K562 (cell line): Measurements from ENCODE around the gene UVRAG. TPM values are rescaled to one million over a fixed set of nuclear protein-coding genes. Genes with fewer than 3 reads are reported as not detected.

Source experiments
- ARID1B ChIP-seq: fragments of 450-650 bp; IDR thresholded peaks from 2 replicates; pipeline ENCODE4 v1.6.1; 2016; ENCODE audit warnings: antibody characterized with exemption, mild to moderate bottlenecking, inconsistent platforms
- EZH2 ChIP-seq: IDR thresholded peaks from 2 replicates; pipeline ENCODE4 v1.6.1; 2012; ENCODE audit warnings: low read depth, mild to moderate bottlenecking, inconsistent platforms, low read length, borderline replicate concordance
- FOSL1 ChIP-seq: fragments of 200-800 bp; sonication (Bioruptor generic); conservative IDR thresholded peaks from 2 replicates; pipeline ENCODE4 v1.6.1; 2016; ENCODE audit warnings: missing genetic modification characterization, missing compliant biosample characterization
- LEF1 ChIP-seq: fragments of 450-650 bp; IDR thresholded peaks from 2 replicates; pipeline ENCODE4 v1.6.1; 2016; ENCODE audit warnings: mild to moderate bottlenecking
- MTA3 ChIP-seq: fragments of 450-650 bp; formaldehyde crosslinking; IDR thresholded peaks from 2 replicates; pipeline ENCODE4 v1.6.1; 2017; ENCODE audit warnings: mild to moderate bottlenecking, borderline replicate concordance
- NELFE ChIP-seq: IDR thresholded peaks from 2 replicates; pipeline ENCODE4 v1.6.1; 2011; ENCODE audit warnings: mild to moderate bottlenecking; ENCODE audit not compliant: insufficient read depth, insufficient read length
- NFE2L1 ChIP-seq: fragments of 450-650 bp; IDR thresholded peaks from 2 replicates; pipeline ENCODE4 v1.6.1; 2016; ENCODE audit warnings: missing genetic modification characterization, low read depth, mild to moderate bottlenecking, missing compliant biosample characterization, moderate library complexity, borderline replicate concordance
- NR3C1 ChIP-seq: sonication (generic); formaldehyde crosslinking; IDR thresholded peaks from 2 replicates; pipeline ENCODE4 v1.8.1; 2022; ENCODE audit warnings: missing genetic modification reagents
- PCBP2 ChIP-seq: fragments of 200-400 bp; formaldehyde crosslinking; IDR thresholded peaks from 2 replicates; pipeline ENCODE4 v1.6.1; 2018; ENCODE audit warnings: low read length, low read depth, mild to moderate bottlenecking, moderate library complexity; ENCODE audit not compliant: poor library complexity, severe bottlenecking
- POLR2H ChIP-seq: IDR thresholded peaks from 2 replicates; pipeline ENCODE4 v1.6.1; 2016; ENCODE audit warnings: missing genetic modification characterization, low read depth, mild to moderate bottlenecking, control low read depth, missing compliant biosample characterization, moderate library complexity
- RBBP5 ChIP-seq: fragments of 200-600 bp; sonication (generic); IDR thresholded peaks from 2 replicates; pipeline ENCODE4 v1.6.1; 2012; ENCODE audit warnings: borderline replicate concordance, mild to moderate bottlenecking, low read length, control low read depth, inconsistent platforms; ENCODE audit not compliant: insufficient read depth, poor library complexity, severe bottlenecking
- SAFB ChIP-seq: fragments of 200-400 bp; formaldehyde crosslinking; IDR thresholded peaks from 2 replicates; pipeline ENCODE4 v1.6.1; 2017; ENCODE audit warnings: low read depth, low read length, borderline replicate concordance
- STAT5A ChIP-seq: IDR thresholded peaks from 2 replicates; pipeline ENCODE4 v1.6.1; 2012; ENCODE audit warnings: low read length, inconsistent platforms, borderline replicate concordance
- TBL1XR1 ChIP-seq, 2 experiments: IDR thresholded peaks; 2 replicates each; pipeline ENCODE4 v1.6.1; 2012; ENCODE audit warnings: improper control_type of control experiment in 2 of 2, low read length in 2 of 2, mild to moderate bottlenecking in 1 of 2
- U2AF2 ChIP-seq: fragments of 200-400 bp; formaldehyde crosslinking; optimal IDR thresholded peaks from 2 replicates; pipeline ENCODE3; 2017; ENCODE audit warnings: low read depth, mild to moderate bottlenecking, low read length
- ZC3H8 ChIP-seq: fragments of 450-650 bp; IDR thresholded peaks from 2 replicates; pipeline ENCODE4 v1.6.1; 2017
- ZFP1 ChIP-seq: fragments of 450-650 bp; formaldehyde crosslinking; IDR thresholded peaks from 2 replicates; pipeline ENCODE4 v1.4.0; 2020; ENCODE audit warnings: mild to moderate bottlenecking, mixed read lengths
- ZNF174 ChIP-seq: fragments of 250-450 bp; sonication (Bioruptor Pico); IDR thresholded peaks from 2 replicates; pipeline ENCODE4 v1.4.0; 2020; ENCODE audit warnings: mild to moderate bottlenecking
- ZNF778 ChIP-seq: fragments of 450-650 bp; formaldehyde crosslinking; IDR thresholded peaks from 2 replicates; pipeline ENCODE4 v1.4.0; 2020; ENCODE audit warnings: mild to moderate bottlenecking, moderate library complexity
- polyA plus RNA-seq, 8 experiments: library from polyadenylated mRNA; depleted of rRNA in 4 of 8; stranded (reverse) in 5 of 8; unstranded in 3 of 8; fragments of >200 nt; fragmentation: Nextera tagmentation in 2 of 8; fragmentation: Illumina TruSeq in 1 of 8; extraction: Ambion mirVana in 2 of 8; extraction: Trizol in 1 of 8; gene quantifications; 2 replicates each; pipeline versions ENCODE4 v1.2.1 to v1.2.3, GENCODE V29; 2011 to 2014; ENCODE audit warnings: inconsistent platforms in 1 of 8, missing spikeins in 1 of 8
- total RNA-seq, 7 experiments: library from RNA; depleted of rRNA in 6 of 7; stranded (reverse); fragments of >200 nt in 6 of 7; fragmentation: Illumina TruSeq in 2 of 7; extraction: Trizol in 2 of 7; gene quantifications; 2 replicates each; pipeline versions ENCODE4 v1.2.1 to v1.2.3, GENCODE V29; 2011 to 2021; ENCODE audit warnings: low replicate concordance in 1 of 7
- TF ChIP-seq, protein P1 (sequence below): sonication (generic); formaldehyde crosslinking; IDR thresholded peaks from 2 replicates; pipeline ENCODE4 v1.8.0; 2023; ENCODE audit warnings: missing genetic modification reagents, mild to moderate bottlenecking, borderline replicate concordance
- TF ChIP-seq, protein P2 (sequence below): IDR thresholded peaks from 2 replicates; pipeline ENCODE4 v1.6.1; 2012; ENCODE audit warnings: low read depth, low read length, improper control_type of control experiment, borderline replicate concordance

Gene UVRAG
- total and polyA plus RNA-seq, 9 of the 15 experiments (the other 6 are each of a cell fraction or from before 2014, with no cell fraction given) = 3.1 to 17.8 (median 12.4) TPM

DNA sequence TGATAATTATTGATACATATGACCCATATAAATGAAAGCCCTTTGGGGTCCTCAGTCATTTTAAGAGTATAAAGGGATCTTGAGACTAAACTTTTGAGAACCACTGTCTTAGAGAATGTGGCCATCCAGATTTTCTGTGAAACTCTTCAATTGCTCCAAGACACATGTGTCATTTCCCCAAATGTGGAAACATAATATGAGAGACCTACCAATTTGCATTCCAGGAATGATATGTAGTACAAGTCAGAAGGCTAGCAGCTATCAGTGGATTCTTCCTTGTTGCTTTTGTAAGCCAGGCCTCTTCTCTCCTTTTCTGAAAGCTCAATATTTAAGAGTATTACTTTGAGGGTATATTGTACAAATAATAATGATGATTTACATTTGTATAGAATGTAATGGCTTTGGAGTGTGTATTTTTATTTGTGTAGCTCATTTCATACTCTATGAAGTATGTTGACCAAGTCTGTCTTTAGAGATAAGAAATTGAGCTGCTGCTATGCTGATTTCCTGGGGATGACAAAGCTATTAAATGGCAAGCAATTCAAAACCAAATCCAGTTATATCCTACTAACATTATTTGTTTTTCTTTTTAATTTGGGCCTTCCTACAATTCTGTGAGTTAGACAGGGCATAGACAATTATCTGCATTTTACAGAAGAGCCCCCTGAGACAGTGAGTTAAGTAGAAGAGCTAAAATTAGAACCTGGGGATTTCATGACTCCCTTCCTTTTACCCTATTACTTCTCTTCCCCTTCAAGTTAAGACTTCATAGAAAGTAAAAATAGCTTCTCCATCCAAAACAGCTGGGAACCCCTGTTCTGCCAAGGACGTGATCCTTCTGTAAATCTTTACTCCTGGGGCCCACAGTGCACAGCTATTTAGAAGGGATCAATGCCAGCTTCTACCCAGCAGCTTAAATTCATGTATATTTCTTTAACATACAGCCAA, 259.4 kb downstream of the UVRAG start (continued):
- TF ChIP-seq POLR2H (tag) (no peak), MTA3 (no peak), LEF1 (peak; percentile 86), EZH2 (no peak), PCBP2 (no peak), NELFE (no peak), NFE2L1 (no peak), SAFB (no peak), ZNF778 (CRISPR knock-in tag) (no peak), STAT5A (peak; percentile 49), ARID1B (peak; percentile 93), ZFP1 (CRISPR knock-in tag) (no peak), ZNF174 (CRISPR knock-in tag) (no peak), TBL1XR1 (IDR thresholded peaks at IDR 0.05; ENCODE audit: low read length in 2 of 2) (peak in 1 of 2 experiments; percentile 49; a peak in 1 of 4 replicates), FOSL1 (tag) (no peak), RBBP5 (no peak), NR3C1 (CRISPR knock-in tag) (no peak), U2AF2 (no peak), ZC3H8 (no peak)
- TF ChIP-seq, protein P1, sequence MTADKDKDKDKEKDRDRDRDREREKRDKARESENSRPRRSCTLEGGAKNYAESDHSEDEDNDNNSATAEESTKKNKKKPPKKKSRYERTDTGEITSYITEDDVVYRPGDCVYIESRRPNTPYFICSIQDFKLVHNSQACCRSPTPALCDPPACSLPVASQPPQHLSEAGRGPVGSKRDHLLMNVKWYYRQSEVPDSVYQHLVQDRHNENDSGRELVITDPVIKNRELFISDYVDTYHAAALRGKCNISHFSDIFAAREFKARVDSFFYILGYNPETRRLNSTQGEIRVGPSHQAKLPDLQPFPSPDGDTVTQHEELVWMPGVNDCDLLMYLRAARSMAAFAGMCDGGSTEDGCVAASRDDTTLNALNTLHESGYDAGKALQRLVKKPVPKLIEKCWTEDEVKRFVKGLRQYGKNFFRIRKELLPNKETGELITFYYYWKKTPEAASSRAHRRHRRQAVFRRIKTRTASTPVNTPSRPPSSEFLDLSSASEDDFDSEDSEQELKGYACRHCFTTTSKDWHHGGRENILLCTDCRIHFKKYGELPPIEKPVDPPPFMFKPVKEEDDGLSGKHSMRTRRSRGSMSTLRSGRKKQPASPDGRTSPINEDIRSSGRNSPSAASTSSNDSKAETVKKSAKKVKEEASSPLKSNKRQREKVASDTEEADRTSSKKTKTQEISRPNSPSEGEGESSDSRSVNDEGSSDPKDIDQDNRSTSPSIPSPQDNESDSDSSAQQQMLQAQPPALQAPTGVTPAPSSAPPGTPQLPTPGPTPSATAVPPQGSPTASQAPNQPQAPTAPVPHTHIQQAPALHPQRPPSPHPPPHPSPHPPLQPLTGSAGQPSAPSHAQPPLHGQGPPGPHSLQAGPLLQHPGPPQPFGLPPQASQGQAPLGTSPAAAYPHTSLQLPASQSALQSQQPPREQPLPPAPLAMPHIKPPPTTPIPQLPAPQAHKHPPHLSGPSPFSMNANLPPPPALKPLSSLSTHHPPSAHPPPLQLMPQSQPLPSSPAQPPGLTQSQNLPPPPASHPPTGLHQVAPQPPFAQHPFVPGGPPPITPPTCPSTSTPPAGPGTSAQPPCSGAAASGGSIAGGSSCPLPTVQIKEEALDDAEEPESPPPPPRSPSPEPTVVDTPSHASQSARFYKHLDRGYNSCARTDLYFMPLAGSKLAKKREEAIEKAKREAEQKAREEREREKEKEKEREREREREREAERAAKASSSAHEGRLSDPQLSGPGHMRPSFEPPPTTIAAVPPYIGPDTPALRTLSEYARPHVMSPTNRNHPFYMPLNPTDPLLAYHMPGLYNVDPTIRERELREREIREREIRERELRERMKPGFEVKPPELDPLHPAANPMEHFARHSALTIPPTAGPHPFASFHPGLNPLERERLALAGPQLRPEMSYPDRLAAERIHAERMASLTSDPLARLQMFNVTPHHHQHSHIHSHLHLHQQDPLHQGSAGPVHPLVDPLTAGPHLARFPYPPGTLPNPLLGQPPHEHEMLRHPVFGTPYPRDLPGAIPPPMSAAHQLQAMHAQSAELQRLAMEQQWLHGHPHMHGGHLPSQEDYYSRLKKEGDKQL (CRISPR knock-in tag) = no peak
- TF ChIP-seq, protein P2, sequence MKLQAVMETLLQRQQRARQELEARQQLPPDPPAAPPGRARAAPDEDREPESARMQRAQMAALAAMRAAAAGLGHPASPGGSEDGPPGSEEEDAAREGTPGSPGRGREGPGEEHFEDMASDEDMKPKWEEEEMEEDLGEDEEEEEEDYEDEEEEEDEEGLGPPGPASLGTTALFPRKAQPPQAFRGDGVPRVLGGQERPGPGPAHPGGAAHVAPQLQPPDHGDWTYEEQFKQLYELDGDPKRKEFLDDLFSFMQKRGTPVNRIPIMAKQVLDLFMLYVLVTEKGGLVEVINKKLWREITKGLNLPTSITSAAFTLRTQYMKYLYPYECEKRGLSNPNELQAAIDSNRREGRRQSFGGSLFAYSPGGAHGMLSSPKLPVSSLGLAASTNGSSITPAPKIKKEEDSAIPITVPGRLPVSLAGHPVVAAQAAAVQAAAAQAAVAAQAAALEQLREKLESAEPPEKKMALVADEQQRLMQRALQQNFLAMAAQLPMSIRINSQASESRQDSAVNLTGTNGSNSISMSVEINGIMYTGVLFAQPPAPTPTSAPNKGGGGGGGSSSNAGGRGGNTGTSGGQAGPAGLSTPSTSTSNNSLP = peak; percentile 97
